ENCODE results near the gene GOLGA8B.

DNA sequence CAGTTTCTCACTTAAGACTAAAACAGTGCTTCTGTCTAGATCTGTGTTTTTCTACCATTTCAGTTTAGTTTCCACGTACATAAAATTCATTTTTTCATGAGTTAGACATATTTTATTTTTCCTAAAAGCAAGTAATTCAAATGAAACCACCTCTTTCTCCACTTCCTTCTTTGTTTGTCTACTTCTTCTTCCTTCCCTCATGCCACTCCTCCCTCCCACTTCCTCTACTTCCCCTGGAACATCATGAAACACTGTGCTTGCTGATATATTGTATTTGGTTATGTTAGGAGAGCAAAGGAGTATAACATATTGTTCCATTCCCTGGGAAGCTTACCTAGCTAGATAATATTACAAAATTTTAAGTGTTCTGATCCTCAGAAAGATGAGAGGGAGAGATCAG, 36.7 kb upstream of the GOLGA8B start:
- TF ChIP-seq SUZ12 (IDR thresholded peaks at IDR 0.05) (no peak), ZNF384 (IDR thresholded peaks at IDR 0.05) (no peak), FOXK2 (IDR thresholded peaks at IDR 0.05) (no peak), BHLHE40 (IDR thresholded peaks at IDR 0.05; ENCODE audit: borderline replicate concordance) (no peak), SP1 (IDR thresholded peaks at IDR 0.05) (no peak), HDGF (IDR thresholded peaks at IDR 0.05; ENCODE audit: borderline replicate concordance) (no peak), L3MBTL2 (conservative IDR thresholded peaks at IDR 0.05) (no peak), FOXM1 (IDR thresholded peaks at IDR 0.05; ENCODE audit: borderline replicate concordance) (no peak), CTBP1 (IDR thresholded peaks at IDR 0.05; ENCODE audit: borderline replicate concordance) (no peak), ELF4 (IDR thresholded peaks at IDR 0.05) (no peak)
- TF ChIP-seq, protein P1, sequence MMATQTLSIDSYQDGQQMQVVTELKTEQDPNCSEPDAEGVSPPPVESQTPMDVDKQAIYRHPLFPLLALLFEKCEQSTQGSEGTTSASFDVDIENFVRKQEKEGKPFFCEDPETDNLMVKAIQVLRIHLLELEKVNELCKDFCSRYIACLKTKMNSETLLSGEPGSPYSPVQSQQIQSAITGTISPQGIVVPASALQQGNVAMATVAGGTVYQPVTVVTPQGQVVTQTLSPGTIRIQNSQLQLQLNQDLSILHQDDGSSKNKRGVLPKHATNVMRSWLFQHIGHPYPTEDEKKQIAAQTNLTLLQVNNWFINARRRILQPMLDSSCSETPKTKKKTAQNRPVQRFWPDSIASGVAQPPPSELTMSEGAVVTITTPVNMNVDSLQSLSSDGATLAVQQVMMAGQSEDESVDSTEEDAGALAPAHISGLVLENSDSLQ (IDR thresholded peaks at IDR 0.05) = no peak
